ENCODE measurements around the gene HEATR9. TPM values are rescaled to one million over a fixed set of nuclear protein-coding genes. Genes with fewer than 3 reads are reported as not detected.
A peak's percentile ranks its signal among the peaks of the same experiment; 100 is the strongest.
"Not testable (repeated sequence)": the region's sequence is repeated elsewhere in the genome, so short reads cannot be mapped to it uniquely, and the experiment has no call there.

The HEATR9 gene
- total RNA-seq, 3 donors from 2014 or later, result not detected

GRCh38 chr17:35898283-35899070 is 29.8 kb upstream of the HEATR9 start:
- Histone ChIP-seq H3K4me1 (ENCODE audit: low read depth) (no peaks in the 10 kb centered on the region), H3K4me3 (no peak overlapping the region), H3K9me3 (no peaks in the 10 kb centered on the region), H3K36me3 (ENCODE audit: low read depth) (no peaks in the 10 kb centered on the region)
- TF ChIP-seq CTCF (IDR thresholded peaks at IDR 0.05), result no peak
- ATAC-seq (peak; percentile 68), DNase-seq (peak in 2 of 3 donors; percentile 53 to 54)
- intact Hi-C loops (cut with DNase I, micrococcal nuclease), result no loop called here

GRCh38 chr17:35897772-35898171 is 29.1 kb upstream of the HEATR9 start:
- H3K9me3 ChIP-seq; DNase-seq; ATAC-seq; H3K36me3 ChIP-seq (ENCODE audit: low read depth); intact Hi-C loops (cut with DNase I, micrococcal nuclease); H3K4me1 ChIP-seq (ENCODE audit: low read depth); H3K4me3 ChIP-seq: not testable (repeated sequence)

- H3K9me3 ChIP-seq, result no peaks in the 10 kb centered on the region
- H3K4me3 ChIP-seq, result no peak overlapping the region
- H3K4me1 ChIP-seq (ENCODE audit: low read depth), result no peaks in the 10 kb centered on the region
- no peaks in the 10 kb centered on the region for H3K36me3 ChIP-seq (ENCODE audit: low read depth)
- ATAC-seq, result peak; percentile 54
- TF ChIP-seq CTCF (IDR thresholded peaks at IDR 0.05), result no peak
- peak in 1 of 3 donors; percentile 34 for DNase-seq
- intact Hi-C loops (cut with DNase I, micrococcal nuclease), result no loop called here
Observed at GRCh38 chr17:35895636-35896587, 27.2 kb upstream of the HEATR9 start.

GRCh38 chr17:35894206-35894605 is 25.5 kb upstream of the HEATR9 start:
- no peaks in the 10 kb centered on the region for H3K36me3 ChIP-seq (ENCODE audit: low read depth)
- TF ChIP-seq CTCF (IDR thresholded peaks at IDR 0.05), result no peak
- no peak overlapping the region for H3K4me3 ChIP-seq
- intact Hi-C loops (cut with DNase I, micrococcal nuclease), result no loop called here
- DNase-seq (no peak), ATAC-seq (no peak)
- H3K4me1 ChIP-seq (ENCODE audit: low read depth), result no peaks in the 10 kb centered on the region
- H3K9me3 ChIP-seq, result no peaks in the 10 kb centered on the region

- Histone ChIP-seq H3K4me1 (ENCODE audit: low read depth) (no peaks in the 10 kb centered on the region), H3K4me3 (no peak overlapping the region), H3K9me3 (no peaks in the 10 kb centered on the region), H3K36me3 (ENCODE audit: low read depth) (no peaks in the 10 kb centered on the region)
- ATAC-seq, result no peak
- DNase-seq, result no peak
- intact Hi-C loops (cut with DNase I, micrococcal nuclease), result no loop called here
- no peak for TF ChIP-seq CTCF (IDR thresholded peaks at IDR 0.05)
Observed at GRCh38 chr17:35893751-35894150, 25.1 kb upstream of the HEATR9 start.

Data from mucosa of descending colon (tissue), 3 donors.